WTC11 (cell line): Measurements from ENCODE around the gene PARM1. TPM values are rescaled to one million over a fixed set of nuclear protein-coding genes. Genes with fewer than 3 reads are reported as not detected.

ENCODE experiments used
- ATAC-seq: fragments of 200-7000 bp; cut with Tn5 transposase; 2 replicates; pipeline ENCODE4 v1.10.0; 2021; ENCODE audit warnings: mild to moderate bottlenecking, moderate library complexity
- CTCF ChIA-PET: fragments of 300-600 bp; sonication (Branson Sonifier 250); formaldehyde crosslinking; loops from one replicate; lab custom pipeline; 2021; ENCODE audit warnings: antibody characterized with exemption; lab: Charles Lee
- POLR2A ChIA-PET: fragments of 350-600 bp; sonication (Branson Sonifier 250); formaldehyde crosslinking; loops from one replicate; lab custom pipeline; 2021; ENCODE audit warnings: antibody characterized with exemption; lab: Charles Lee
- DNase-seq: peaks from one replicate; pipeline ENCODE4 v3.0.0; 2021; ENCODE audit warnings: low spot score
- H3K27ac Mint-ChIP-seq: 2 replicates; pipeline ENCODE4 v1.8.0; 2021; ENCODE audit warnings: mixed read lengths
- H3K27me3 Mint-ChIP-seq: 2 replicates; pipeline ENCODE4 v1.8.0; 2021; ENCODE audit warnings: low read depth, mild to moderate bottlenecking, moderate library complexity, mixed read lengths
- H3K36me3 Mint-ChIP-seq: 2 replicates; pipeline ENCODE4 v1.8.0; 2021; ENCODE audit warnings: mixed read lengths
- H3K4me1 Mint-ChIP-seq: 2 replicates; pipeline ENCODE4 v1.8.0; 2022; ENCODE audit warnings: mixed read lengths
- H3K4me3 Mint-ChIP-seq: 2 replicates; pipeline ENCODE4 v1.8.0; 2021; ENCODE audit warnings: mild to moderate bottlenecking, moderate library complexity, mixed read lengths
- H3K9me3 Mint-ChIP-seq: 2 replicates; pipeline ENCODE4 v1.8.0; 2021; ENCODE audit warnings: mixed read lengths
- ATF3 ChIP-seq: sonication (generic); formaldehyde crosslinking; conservative IDR thresholded peaks from 2 replicates; pipeline ENCODE4 v1.8.1; 2022; ENCODE audit warnings: mild to moderate bottlenecking, missing genetic modification reagents
- CDX4 ChIP-seq: fragments of 250-450 bp; sonication (Bioruptor Pico); IDR thresholded peaks from 2 replicates; pipeline ENCODE4 v1.9.0; 2021; ENCODE audit warnings: moderate library complexity, mild to moderate bottlenecking, inconsistent platforms, borderline replicate concordance
- CTCF ChIP-seq: fragments of 200-600 bp; IDR thresholded peaks from 2 replicates; pipeline ENCODE4 v1.8.0; 2022; ENCODE audit warnings: antibody characterized with exemption
- EMX1 ChIP-seq: fragments of 250-450 bp; sonication (Bioruptor Pico); IDR thresholded peaks from 2 replicates; pipeline ENCODE4 v1.8.0; 2021; ENCODE audit warnings: mild to moderate bottlenecking
- FOXP4 ChIP-seq: sonication (generic); formaldehyde crosslinking; IDR thresholded peaks from 2 replicates; pipeline ENCODE4 v1.8.0; 2022; ENCODE audit warnings: mild to moderate bottlenecking, missing genetic modification reagents
- GABPB1 ChIP-seq: sonication (generic); formaldehyde crosslinking; IDR thresholded peaks from 2 replicates; pipeline ENCODE4 v1.8.1; 2023; ENCODE audit warnings: mild to moderate bottlenecking, missing genetic modification reagents
- HMGXB4 ChIP-seq: sonication (generic); formaldehyde crosslinking; IDR thresholded peaks from 2 replicates; pipeline ENCODE4 v1.8.1; 2023; ENCODE audit warnings: mild to moderate bottlenecking, moderate library complexity, missing genetic modification reagents
- IRF2 ChIP-seq: sonication (generic); formaldehyde crosslinking; IDR thresholded peaks from 2 replicates; pipeline ENCODE4 v1.8.0; 2022; ENCODE audit warnings: low read depth, missing genetic modification reagents, borderline replicate concordance
- KAT7 ChIP-seq: sonication (generic); formaldehyde crosslinking; IDR thresholded peaks from 2 replicates; pipeline ENCODE4 v1.8.1; 2023; ENCODE audit warnings: missing genetic modification reagents, mild to moderate bottlenecking, borderline replicate concordance
- MLX ChIP-seq: sonication (generic); formaldehyde crosslinking; IDR thresholded peaks from 2 replicates; pipeline ENCODE4 v1.8.1; 2023; ENCODE audit warnings: mild to moderate bottlenecking, missing genetic modification reagents, moderate library complexity
- MYBL2 ChIP-seq: sonication (generic); formaldehyde crosslinking; IDR thresholded peaks from 2 replicates; pipeline ENCODE4 v1.8.1; 2023; ENCODE audit warnings: mild to moderate bottlenecking, moderate library complexity, missing genetic modification reagents
- NFE2L1 ChIP-seq: sonication (generic); formaldehyde crosslinking; IDR thresholded peaks from 2 replicates; pipeline ENCODE4 v1.8.1; 2023; ENCODE audit warnings: missing genetic modification reagents
- NFYB ChIP-seq: sonication (generic); formaldehyde crosslinking; conservative IDR thresholded peaks from 2 replicates; pipeline ENCODE4 v1.8.0; 2022; ENCODE audit warnings: low read depth, missing genetic modification reagents
- NR1H2 ChIP-seq: sonication (generic); formaldehyde crosslinking; IDR thresholded peaks from 2 replicates; pipeline ENCODE4 v1.9.0; 2021; ENCODE audit warnings: mild to moderate bottlenecking, moderate library complexity, missing genetic modification reagents
- PREB ChIP-seq: sonication (generic); formaldehyde crosslinking; IDR thresholded peaks from 2 replicates; pipeline ENCODE4 v1.8.1; 2022; ENCODE audit warnings: mild to moderate bottlenecking, missing genetic modification reagents, moderate library complexity, borderline replicate concordance
- RELA ChIP-seq: sonication (generic); formaldehyde crosslinking; IDR thresholded peaks from 2 replicates; pipeline ENCODE4 v1.8.1; 2022; ENCODE audit warnings: missing genetic modification reagents, mild to moderate bottlenecking, borderline replicate concordance
- TCF7 ChIP-seq: sonication (generic); formaldehyde crosslinking; IDR thresholded peaks from 2 replicates; pipeline ENCODE4 v1.8.0; 2022; ENCODE audit warnings: mild to moderate bottlenecking, low read depth, missing genetic modification reagents, moderate library complexity
- TEAD1 ChIP-seq: sonication (generic); formaldehyde crosslinking; IDR thresholded peaks from 2 replicates; pipeline ENCODE4 v1.8.0; 2022; ENCODE audit warnings: mild to moderate bottlenecking, missing genetic modification reagents
- TP53 ChIP-seq: sonication (generic); formaldehyde crosslinking; IDR thresholded peaks from 2 replicates; pipeline ENCODE4 v1.8.1; 2023; ENCODE audit warnings: mild to moderate bottlenecking, missing genetic modification reagents
- USF1 ChIP-seq: sonication (generic); formaldehyde crosslinking; IDR thresholded peaks from 2 replicates; pipeline ENCODE4 v1.8.0; 2022; ENCODE audit warnings: mild to moderate bottlenecking, missing genetic modification reagents
- ZBTB21 ChIP-seq: sonication (generic); formaldehyde crosslinking; IDR thresholded peaks from 2 replicates; pipeline ENCODE4 v1.8.1; 2023; ENCODE audit warnings: mild to moderate bottlenecking, missing genetic modification reagents, borderline replicate concordance
- ZMAT4 ChIP-seq: fragments of 250-450 bp; sonication (Bioruptor Pico); IDR thresholded peaks from 2 replicates; pipeline ENCODE4 v1.9.0; 2021; ENCODE audit warnings: mild to moderate bottlenecking
- ZNF138 ChIP-seq: sonication (generic); formaldehyde crosslinking; conservative IDR thresholded peaks from 2 replicates; pipeline ENCODE4 v1.8.1; 2022; ENCODE audit warnings: mild to moderate bottlenecking, moderate library complexity, missing genetic modification reagents
- ZNF219 ChIP-seq: sonication (generic); formaldehyde crosslinking; IDR thresholded peaks from 2 replicates; pipeline ENCODE4 v1.8.0; 2023; ENCODE audit warnings: missing genetic modification reagents, mild to moderate bottlenecking, borderline replicate concordance
- ZNF396 ChIP-seq: fragments of 250-450 bp; sonication (Bioruptor Pico); IDR thresholded peaks from 2 replicates; pipeline ENCODE4 v1.8.0; 2021; ENCODE audit warnings: mild to moderate bottlenecking, moderate library complexity, borderline replicate concordance
- total RNA-seq: library from RNA; stranded (reverse); gene quantifications from 3 replicates; pipeline ENCODE4 v1.2.3, GENCODE V29; 2021

Gene PARM1
- total RNA-seq, 1 experiment from 2014 or later = 6.3 TPM

- POLR2A ChIA-PET = no interaction called here
- DNase-seq (no peak), ATAC-seq (no peak)
- TF ChIP-seq IRF2 = no peak
- no peak for TF ChIP-seq CTCF
- TF ChIP-seq NFYB (CRISPR knock-in tag) = no peak
- TF ChIP-seq ZMAT4 (CRISPR knock-in tag) = no peak
- TF ChIP-seq CDX4 = no peak
- TF ChIP-seq HMGXB4 (CRISPR knock-in tag) = no peak
- TF ChIP-seq TCF7 (CRISPR knock-in tag) = no peak
- TF ChIP-seq MYBL2 (CRISPR knock-in tag) = no peak
- TF ChIP-seq ZNF396 = no peak
- no peak for TF ChIP-seq GABPB1
- TF ChIP-seq RELA (CRISPR knock-in tag) = no peak
- TF ChIP-seq TEAD1 (CRISPR knock-in tag) = no peak
- TF ChIP-seq KAT7 (CRISPR knock-in tag) = no peak
- Mint-ChIP-seq H3K27ac (no peak overlapping the region), H3K4me1 (peaks cover 24% of the 10 kb centered on the region), H3K27me3 (no peaks in the 10 kb centered on the region; the same call in 1 of the 2 replicates), H3K9me3 (no peaks in the 10 kb centered on the region), H3K36me3 (no peaks in the 10 kb centered on the region), H3K4me3 (no peak overlapping the region)
- CTCF ChIA-PET = interaction anchor here (0.6 to 3.0 kb wide), 2 partner anchors 11 to 346 kb away, joined by 3 to 18 read pairs; partner anchors contain the start of gene PARM1
Measured at GRCh38 chr4:74944354-74944793, 11.5 kb downstream of the PARM1 start.

- peaks cover 19% of the 10 kb centered on the region for H3K4me1 Mint-ChIP-seq
- ATAC-seq (no peak), DNase-seq (no peak)
- no peaks in the 10 kb centered on the region for H3K36me3 Mint-ChIP-seq
- peaks cover 4% of the 10 kb centered on the region; the same call in 1 of the 2 replicates for H3K9me3 Mint-ChIP-seq
- H3K27ac Mint-ChIP-seq = no peak overlapping the region
- POLR2A ChIA-PET = no interaction called here
- CTCF ChIA-PET = no interaction called here
- no peaks in the 10 kb centered on the region; the same call in 1 of the 2 replicates for H3K27me3 Mint-ChIP-seq
- H3K4me3 Mint-ChIP-seq = no peak overlapping the region
- TF ChIP-seq MLX (no peak), ZNF219 (no peak), TP53 (no peak), HMGXB4 (CRISPR knock-in tag) (no peak), FOXP4 (CRISPR knock-in tag) (no peak), NFE2L1 (CRISPR knock-in tag) (no peak), EMX1 (CRISPR knock-in tag) (no peak), NR1H2 (no peak), ATF3 (CRISPR knock-in tag) (no peak), USF1 (CRISPR knock-in tag) (no peak), PREB (CRISPR knock-in tag) (no peak), ZNF138 (CRISPR knock-in tag) (no peak), ZBTB21 (CRISPR knock-in tag) (no peak)
Measured at GRCh38 chr4:74946196-74946595, 13.3 kb downstream of the PARM1 start.
